ENCODE results near the gene FBXW10.
"Not testable (repeated sequence)": the region's sequence is repeated elsewhere in the genome, so short reads cannot be mapped to it uniquely, and the experiment has no call there.

- TF ChIP-seq POLR2A (IDR thresholded peaks at IDR 0.05; ENCODE audit: low read depth, low read length); CTCF (IDR thresholded peaks at IDR 0.05 in 2 of 3, conservative IDR thresholded peaks at IDR 0.05 in 1 of 3; ENCODE audit: control insufficient read depth in 2 of 3, extremely low read depth in 1 of 3, insufficient read depth in 1 of 3, low read depth in 3 of 3, low read length in 3 of 3); BCL3 (IDR thresholded peaks at IDR 0.05; ENCODE audit: borderline replicate concordance, insufficient read depth, low read depth, low read length, poor library complexity, severe bottlenecking); SUZ12 (IDR thresholded peaks at IDR 0.05; ENCODE audit: unreplicated experiment): not testable (repeated sequence)
These were observed 59.8 kb downstream of the FBXW10 start for GRCh38 chr17:18803458-18804245.

Measured in GM12878 (cell line).